Activated T-cell treated with anti-CD3 and anti-CD28 coated beads, Interleukin-2, amount 50 U/mL, for 72 hours (primary cell): Measurements from ENCODE around the gene UCKL1. TPM values are rescaled to one million over a fixed set of nuclear protein-coding genes. Genes with fewer than 3 reads are reported as not detected.
"Not testable (repeated sequence)": the region's sequence is repeated elsewhere in the genome, so short reads cannot be mapped to it uniquely, and the experiment has no call there.

Experiments used
- ATAC-seq, 2 donors: fragments of 150-1000 bp; cut with Tn5 transposase; replicated peaks in 1 of 2; 2 replicates each; pipeline ENCODE4 v1.10.0; 2021; ENCODE audit warnings: moderate library complexity in 2 of 2, mild to moderate bottlenecking in 1 of 2
- DNase-seq, 2 donors: peaks; one replicate each; pipeline ENCODE4 v3.0.0; 2021 to 2022; ENCODE audit warnings: mixed read lengths in 1 of 2
- H3K27ac Mint-ChIP-seq: one replicate; pipeline ENCODE4 v1.8.0; 2022; ENCODE audit warnings: mild to moderate bottlenecking, moderate library complexity, mixed read lengths
- H3K27me3 Mint-ChIP-seq: one replicate; pipeline ENCODE4 v1.8.0; 2022; ENCODE audit warnings: low read depth, mixed read lengths
- H3K36me3 Mint-ChIP-seq, 2 donors: one replicate each; pipeline ENCODE4 v1.8.0; 2022; ENCODE audit warnings: mixed read lengths in 2 of 2, mild to moderate bottlenecking in 1 of 2; ENCODE audit not compliant: insufficient read depth in 2 of 2
- H3K4me1 Mint-ChIP-seq: one replicate; pipeline ENCODE4 v1.8.0; 2022; ENCODE audit warnings: low read depth, mixed read lengths
- H3K4me3 Mint-ChIP-seq, 2 donors: one replicate each; pipeline ENCODE4 v1.8.0; 2022; ENCODE audit warnings: mild to moderate bottlenecking in 2 of 2, mixed read lengths in 2 of 2, moderate library complexity in 2 of 2
- H3K9me3 Mint-ChIP-seq, 2 donors: one replicate each; pipeline ENCODE4 v1.8.0; 2022; ENCODE audit warnings: mixed read lengths in 2 of 2
- total RNA-seq, 2 donors: library from RNA; stranded (reverse); gene quantifications; one replicate each; pipeline ENCODE4 v1.2.3, GENCODE V29; 2022

UCKL1 gene
- total RNA-seq, 2 donors from 2014 or later: 27.9 to 33.1 TPM

DNA sequence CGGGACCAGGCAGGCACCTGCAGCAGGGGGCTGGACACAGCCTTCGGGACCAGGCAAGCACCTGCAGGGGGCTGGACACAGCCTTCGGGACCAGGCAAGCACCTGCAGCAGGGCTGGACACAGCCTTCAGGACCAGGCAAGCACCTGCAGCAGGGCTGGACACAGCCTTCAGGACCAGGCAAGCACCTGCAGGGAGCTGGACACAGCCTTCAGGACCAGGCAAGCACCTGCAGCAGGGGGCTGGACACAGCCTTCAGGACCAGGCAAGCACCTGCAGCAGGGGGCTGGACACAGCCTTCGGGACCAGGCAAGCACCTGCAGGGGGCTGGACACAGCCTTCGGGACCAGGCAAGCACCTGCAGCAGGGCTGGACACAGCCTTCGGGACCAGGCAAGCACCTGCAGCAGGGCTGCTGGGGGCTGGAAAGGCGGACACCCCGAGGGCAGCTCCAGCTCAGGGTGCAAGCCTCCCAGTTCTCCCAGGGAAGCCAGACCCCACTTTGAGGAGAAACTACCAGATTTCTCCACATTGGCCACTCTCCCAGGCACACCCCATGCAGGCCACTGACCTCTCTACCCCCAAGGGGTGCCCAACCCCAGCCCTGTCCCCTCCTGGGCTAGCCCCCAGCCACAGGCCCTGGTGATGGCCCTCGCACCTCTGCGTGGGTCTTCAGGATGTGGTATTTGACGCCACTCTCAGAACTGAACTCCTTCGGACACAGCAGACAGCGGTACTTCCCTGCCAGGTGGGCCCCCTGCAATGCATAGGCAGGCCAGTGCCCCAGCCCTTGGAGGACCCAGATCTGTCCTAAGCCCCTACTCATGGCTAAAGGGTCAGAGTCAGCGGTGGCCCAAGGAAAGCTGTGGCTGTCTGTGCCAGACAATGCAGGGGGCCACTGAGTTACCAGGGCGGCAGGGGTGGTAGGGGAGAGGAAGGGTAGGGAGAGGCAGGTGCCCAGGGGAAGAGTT lies 4.7 kb upstream of the UCKL1 start:
- not testable (repeated sequence) for ATAC-seq, H3K9me3 Mint-ChIP-seq, H3K36me3 Mint-ChIP-seq, H3K27me3 Mint-ChIP-seq, H3K4me3 Mint-ChIP-seq, H3K27ac Mint-ChIP-seq, DNase-seq
- H3K4me1 Mint-ChIP-seq: peaks cover 20% of the 10 kb centered on the region

DNA sequence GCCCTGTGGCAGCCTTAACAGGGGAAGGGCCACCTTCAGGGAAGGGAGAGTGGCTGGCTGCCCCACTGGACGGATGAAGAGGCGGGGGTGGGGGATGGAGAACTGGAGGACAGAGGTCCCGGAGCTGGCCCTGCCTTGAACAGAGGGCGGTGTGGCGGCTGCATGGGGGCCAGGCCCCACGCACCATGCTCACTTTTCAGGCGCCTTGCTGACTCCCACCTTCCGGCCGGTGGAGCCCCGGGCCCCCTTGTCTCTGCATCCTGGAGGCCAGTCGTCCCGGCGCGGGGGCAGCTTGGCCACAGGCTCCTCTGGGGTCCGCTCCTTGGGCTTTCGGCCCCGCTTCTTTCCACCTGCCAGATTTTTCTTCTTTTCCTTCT lies 3.5 kb upstream of the UCKL1 start:
- H3K36me3 Mint-ChIP-seq: peaks cover 2% of the 10 kb centered on the region in 2 donors
- no peaks in the 10 kb centered on the region for H3K9me3 Mint-ChIP-seq
- H3K4me3 Mint-ChIP-seq: no peak overlapping the region
- H3K4me1 Mint-ChIP-seq: peaks cover 26% of the 10 kb centered on the region
- ATAC-seq (no peak), DNase-seq (no peak)
- no peaks in the 10 kb centered on the region for H3K27me3 Mint-ChIP-seq
- H3K27ac Mint-ChIP-seq: no peak overlapping the region

DNA sequence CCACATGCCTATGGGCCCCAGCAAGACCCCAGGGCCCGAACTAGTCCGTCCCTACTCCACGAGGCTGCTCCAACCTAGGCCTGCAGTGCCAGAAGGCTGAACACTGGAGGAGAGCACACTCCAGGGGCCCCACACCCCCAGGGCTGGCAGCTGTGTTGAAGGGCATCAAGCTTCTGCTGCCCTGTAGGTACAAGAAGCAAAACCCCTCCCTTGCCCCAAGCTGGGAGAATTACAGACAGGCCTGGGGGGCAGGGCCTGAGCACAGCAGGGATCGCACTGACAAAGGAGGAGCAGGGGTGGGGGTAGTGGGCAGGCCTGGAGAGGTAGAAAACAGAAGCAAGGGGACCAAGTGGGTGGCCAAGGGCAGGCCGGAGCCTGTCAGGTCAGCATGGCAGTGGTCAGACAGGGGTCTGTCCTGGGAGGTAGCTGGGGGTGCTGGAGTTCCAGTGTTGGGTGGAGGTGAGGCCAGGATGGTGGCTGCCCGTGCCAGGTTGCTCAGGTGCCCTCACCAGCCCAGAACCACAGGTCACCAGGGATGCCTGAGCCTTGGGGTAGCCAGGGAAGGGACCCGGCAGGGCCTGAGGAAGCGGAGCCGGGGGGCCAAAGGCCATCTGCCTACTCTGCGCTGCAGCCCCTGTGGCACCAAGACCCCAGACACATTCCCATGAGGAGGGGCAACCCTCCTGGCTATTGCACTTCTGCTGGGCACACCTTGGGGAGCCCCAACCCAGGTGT lies 2.9 kb upstream of the UCKL1 start:
- Mint-ChIP-seq H3K27me3 (no peaks in the 10 kb centered on the region), H3K36me3 (peaks cover 2% of the 10 kb centered on the region in 2 donors), H3K9me3 (no peaks in the 10 kb centered on the region), H3K4me3 (no peak overlapping the region), H3K4me1 (peaks cover 32% of the 10 kb centered on the region), H3K27ac (no peak overlapping the region)
- no peak for DNase-seq
- no peak for ATAC-seq

- Mint-ChIP-seq H3K36me3 (peaks cover 2% of the 10 kb centered on the region in 2 donors), H3K9me3 (no peaks in the 10 kb centered on the region), H3K27ac (peak overlapping the region; percentile 68), H3K27me3 (no peaks in the 10 kb centered on the region), H3K4me3 (peak overlapping the region; percentile 34 to 66), H3K4me1 (peaks cover 38% of the 10 kb centered on the region)
- DNase-seq (no peak), ATAC-seq (no peak)
Measured at GRCh38 chr20:63958471-63958870, 2.3 kb upstream of the UCKL1 start.

DNA sequence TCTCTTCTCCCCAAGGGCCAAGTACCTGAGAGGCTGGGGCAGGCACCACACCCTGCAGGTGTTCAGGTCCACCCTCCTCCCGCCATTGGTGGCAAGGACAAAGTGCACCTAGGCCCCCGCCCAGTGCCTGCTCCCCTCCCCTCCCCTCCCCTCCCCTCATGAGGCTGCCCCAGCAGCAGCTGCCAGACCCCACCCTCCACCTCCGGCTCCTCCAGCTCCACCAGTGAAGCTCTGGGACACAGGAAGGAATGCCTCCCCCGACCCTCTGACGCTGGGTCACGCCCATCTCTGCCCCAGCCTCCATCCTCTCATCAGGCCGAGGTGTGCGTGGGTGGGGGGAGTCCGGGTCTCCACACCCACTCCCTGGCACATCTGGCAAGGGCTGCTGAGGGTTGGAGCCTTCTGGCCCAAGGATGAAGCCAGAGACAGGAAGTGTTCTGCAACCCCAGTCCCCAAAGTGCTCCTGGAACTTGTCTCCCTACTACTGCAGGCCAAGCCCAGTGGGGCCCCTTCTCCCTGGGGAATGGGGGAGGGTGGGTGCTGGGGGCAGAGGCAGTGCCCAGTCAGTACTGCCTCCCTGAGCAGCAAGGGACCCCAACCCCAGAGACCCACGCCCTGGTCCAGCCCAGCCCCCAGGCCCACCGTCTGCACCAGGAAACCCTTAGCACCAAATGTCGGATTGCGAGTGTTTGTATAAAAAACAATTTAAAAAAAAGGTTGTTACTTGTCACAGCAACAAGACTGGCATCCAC lies 1.6 kb upstream of the UCKL1 start:
- H3K4me3 Mint-ChIP-seq: peak overlapping the region; percentile 82 to 89

DNA sequence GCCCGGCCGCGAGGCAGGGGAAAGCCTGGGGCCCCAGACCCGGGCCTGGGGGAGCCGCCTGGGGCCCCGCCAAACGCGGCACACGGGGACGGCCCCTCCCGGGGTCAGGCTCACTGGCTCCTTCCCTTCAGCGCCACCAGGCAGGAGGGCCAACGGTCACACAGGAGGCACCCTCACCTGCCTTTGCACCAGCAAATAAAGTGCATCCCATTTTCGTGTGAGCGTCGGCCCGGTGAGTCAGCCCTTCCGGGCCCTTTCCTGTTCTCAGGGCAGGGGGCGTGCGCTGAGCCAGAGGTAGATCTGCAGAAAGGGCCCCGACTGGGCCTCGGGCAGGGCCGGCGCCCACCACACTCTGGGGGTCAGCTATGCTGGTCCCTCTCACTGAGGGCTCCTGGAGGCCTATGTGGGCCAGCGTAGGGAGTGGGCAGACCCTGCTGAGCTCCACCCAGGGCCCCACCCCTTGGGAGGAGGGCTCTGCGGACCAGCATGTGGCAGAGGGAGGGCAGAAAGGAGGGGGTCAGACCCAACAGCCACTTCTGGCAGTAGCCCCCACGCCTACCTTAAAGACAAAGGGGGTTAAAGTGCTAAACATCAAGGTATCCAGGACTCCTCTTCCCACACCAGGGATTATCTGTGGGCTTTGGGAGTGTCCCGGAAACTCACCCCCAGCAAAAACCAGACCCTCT lies 931 bp upstream of the UCKL1 start:
- Mint-ChIP-seq H3K27ac (peak overlapping the region; percentile 65), H3K27me3 (no peaks in the 10 kb centered on the region), H3K4me3 (peak overlapping the region; percentile 82 to 89), H3K4me1 (peaks cover 44% of the 10 kb centered on the region), H3K9me3 (no peaks in the 10 kb centered on the region), H3K36me3 (peaks cover 0 to 2% of the 10 kb centered on the region in 2 donors)
- DNase-seq (peak; percentile 77 to 84), ATAC-seq (peak; percentile 55 to 63)

More for the DNA sequence above, 1.6 kb upstream of the UCKL1 start:
- no peak for ATAC-seq
- Mint-ChIP-seq H3K27ac (peak overlapping the region; percentile 65), H3K27me3 (no peaks in the 10 kb centered on the region), H3K36me3 (peaks cover 2% of the 10 kb centered on the region in 2 donors), H3K4me1 (peaks cover 44% of the 10 kb centered on the region), H3K9me3 (no peaks in the 10 kb centered on the region)
- peak; percentile 54 to 65 for DNase-seq

DNA sequence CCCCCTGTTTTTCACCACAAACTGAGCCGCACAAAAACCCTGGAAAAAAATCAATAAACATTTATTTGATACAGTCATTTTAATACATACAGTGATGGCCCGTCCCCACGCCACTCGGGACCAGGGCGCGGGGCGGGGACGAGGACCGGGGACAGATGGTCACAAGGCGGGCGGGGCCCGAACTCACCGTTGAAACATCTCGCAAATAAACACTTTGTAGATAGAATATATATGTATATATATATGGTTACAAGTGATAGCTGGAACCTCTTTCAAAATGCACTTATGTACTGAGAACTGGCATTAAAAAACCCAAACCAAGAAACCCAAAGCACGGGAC lies 418 bp upstream of the UCKL1 start:
- Mint-ChIP-seq H3K27ac (no peak overlapping the region), H3K27me3 (no peaks in the 10 kb centered on the region), H3K4me1 (peaks cover 44% of the 10 kb centered on the region), H3K36me3 (peaks cover 0 to 2% of the 10 kb centered on the region in 2 donors), H3K9me3 (no peaks in the 10 kb centered on the region), H3K4me3 (peak overlapping the region; percentile 82 to 89)
- ATAC-seq: peak; percentile 21 to 26
- no peak for DNase-seq

- no peak overlapping the region for H3K27ac Mint-ChIP-seq
- H3K36me3 Mint-ChIP-seq: no peaks in the 10 kb centered on the region
- peaks cover 44% of the 10 kb centered on the region for H3K4me1 Mint-ChIP-seq
- H3K4me3 Mint-ChIP-seq: peak overlapping the region; percentile 89 to 90
- no peaks in the 10 kb centered on the region for H3K9me3 Mint-ChIP-seq
- H3K27me3 Mint-ChIP-seq: no peaks in the 10 kb centered on the region
- DNase-seq: peak; percentile 55 to 64
- peak; percentile 10 to 27 for ATAC-seq
Measured at GRCh38 chr20:63955281-63955826, 862 bp downstream of the UCKL1 start.

DNA sequence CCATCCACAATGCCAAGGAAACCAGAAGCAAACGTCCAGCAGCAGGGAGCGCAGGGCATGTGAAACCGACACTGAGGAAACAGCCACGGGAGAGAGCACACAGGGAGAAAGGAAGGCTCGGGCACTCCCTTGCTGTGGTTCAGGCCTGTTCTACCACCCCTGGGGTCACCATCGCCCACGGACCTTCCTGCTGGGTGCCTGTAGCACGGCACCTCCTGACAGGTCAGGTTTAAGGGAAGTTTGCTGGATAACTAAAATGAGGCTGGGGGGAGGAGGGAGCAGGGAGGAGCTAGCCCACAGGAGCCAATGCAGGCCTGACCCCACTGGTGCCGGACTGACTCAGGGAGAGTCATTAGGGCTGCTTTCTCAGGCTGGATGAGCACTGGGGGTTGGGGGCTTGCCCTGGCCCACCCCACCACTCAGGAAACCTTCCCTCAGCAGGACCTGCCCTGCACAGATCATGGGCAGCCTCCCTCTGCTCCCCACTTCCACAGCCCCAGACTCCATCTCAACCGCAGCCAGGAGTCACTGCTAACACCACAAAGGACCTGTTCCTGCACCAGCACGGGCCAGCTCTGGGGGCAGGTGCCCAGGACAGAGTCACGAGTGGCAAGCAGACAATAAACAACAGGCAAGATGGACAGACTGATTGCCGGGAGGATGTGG lies 2.3 kb downstream of the UCKL1 start:
- H3K9me3 Mint-ChIP-seq: no peaks in the 10 kb centered on the region
- H3K27me3 Mint-ChIP-seq: no peaks in the 10 kb centered on the region
- ATAC-seq (no peak), DNase-seq (no peak)
- peak overlapping the region; percentile 89 to 90 for H3K4me3 Mint-ChIP-seq
- H3K4me1 Mint-ChIP-seq: peaks cover 54% of the 10 kb centered on the region
- no peaks in the 10 kb centered on the region for H3K36me3 Mint-ChIP-seq
- peak overlapping the region; percentile 64 for H3K27ac Mint-ChIP-seq

DNA sequence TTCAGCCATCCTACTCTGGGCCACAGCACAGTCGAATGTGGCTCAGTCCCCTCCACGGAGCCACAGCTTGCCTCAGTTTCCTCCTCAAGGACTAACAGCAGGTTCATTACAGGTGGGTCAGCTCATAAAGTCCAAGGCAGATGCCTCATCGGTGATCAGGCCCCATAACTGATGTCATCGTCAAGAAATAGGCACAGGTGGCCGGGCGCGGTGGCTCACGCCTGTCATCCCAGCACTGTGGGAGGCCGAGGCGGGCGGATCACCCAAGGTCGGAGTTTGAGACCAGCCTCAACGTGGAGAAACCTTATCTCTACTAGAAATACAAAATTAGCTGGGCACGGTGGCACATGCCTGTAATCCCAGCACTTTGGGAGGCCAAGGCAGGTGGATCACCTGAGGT lies 3.4 kb downstream of the UCKL1 start:
- DNase-seq (no peak), ATAC-seq (no peak)
- Mint-ChIP-seq H3K36me3 (peaks cover 0 to 1% of the 10 kb centered on the region in 2 donors), H3K27ac (peak overlapping the region; percentile 55), H3K4me1 (peaks cover 55% of the 10 kb centered on the region), H3K27me3 (no peaks in the 10 kb centered on the region), H3K9me3 (no peaks in the 10 kb centered on the region), H3K4me3 (no peak overlapping the region)

DNA sequence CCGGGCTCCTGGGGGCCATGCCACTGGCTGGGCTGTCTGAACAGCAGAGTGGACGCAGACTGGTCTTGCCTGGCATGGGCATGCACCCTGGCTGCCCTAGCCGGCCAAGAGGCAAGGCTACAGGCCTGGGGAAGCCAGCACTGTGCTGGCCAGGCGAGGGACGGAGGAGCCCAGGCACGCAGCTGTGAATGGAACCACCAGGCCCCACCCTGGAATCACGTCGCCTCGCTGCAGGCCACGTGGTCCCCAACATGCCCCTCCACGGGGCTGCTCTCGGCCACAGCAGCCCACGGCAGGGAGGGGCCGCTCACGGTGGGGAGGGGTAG lies 4.0 kb downstream of the UCKL1 start:
- Mint-ChIP-seq H3K36me3 (peaks cover 0 to 1% of the 10 kb centered on the region in 2 donors), H3K9me3 (no peaks in the 10 kb centered on the region), H3K27ac (no peak overlapping the region), H3K27me3 (no peaks in the 10 kb centered on the region), H3K4me1 (peaks cover 55% of the 10 kb centered on the region), H3K4me3 (no peak overlapping the region)
- DNase-seq: no peak
- ATAC-seq: no peak
